ENCODE measurements around the gene TMEM62. TPM values are rescaled to one million over a fixed set of nuclear protein-coding genes. Genes with fewer than 3 reads are reported as not detected.
A peak's percentile ranks its signal among the peaks of the same experiment; 100 is the strongest.
"Not testable (repeated sequence)": the region's sequence is repeated elsewhere in the genome, so short reads cannot be mapped to it uniquely, and the experiment has no call there.

The TMEM62 gene
- total RNA-seq, 2 donors from 2014 or later: 10.4 to 16.0 TPM

DNA sequence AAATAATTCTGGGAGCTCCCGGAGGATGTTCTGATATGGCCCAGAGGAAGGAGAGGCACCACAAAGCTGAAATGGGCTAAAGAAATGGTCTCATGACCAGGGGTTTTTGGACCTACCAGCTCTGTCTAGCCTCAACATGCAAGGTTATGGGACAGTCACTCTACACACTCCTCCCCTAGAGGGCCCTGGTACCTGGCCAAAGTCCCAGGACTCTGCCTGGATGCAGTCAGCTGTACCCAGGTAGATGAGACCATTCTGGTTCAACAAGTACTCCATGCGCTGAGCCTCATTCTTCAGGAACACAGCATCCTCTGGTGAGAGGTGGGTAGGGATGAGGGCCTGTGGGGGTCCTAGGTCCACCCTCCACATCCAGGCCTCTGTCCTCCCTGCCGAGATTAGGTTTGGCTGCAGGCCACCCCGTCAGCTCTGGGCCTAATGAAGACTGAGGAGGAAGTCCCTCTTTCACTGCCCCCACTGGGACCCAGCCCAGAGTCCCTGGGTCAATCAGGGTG lies 77.9 kb downstream of the TMEM62 start:
- ATAC-seq (no peak), DNase-seq (ENCODE audit: low spot score in 2 of 2) (no peak)
- H3K27ac Mint-ChIP-seq: peak overlapping the region in 1 of 2 donors; percentile 19
- H3K9me3 Mint-ChIP-seq: no peaks in the 10 kb centered on the region
- no peaks in the 10 kb centered on the region for H3K36me3 Mint-ChIP-seq

- Mint-ChIP-seq H3K27ac (peak overlapping the region in 1 of 2 donors; percentile 36), H3K36me3 (no peaks in the 10 kb centered on the region), H3K9me3 (no peaks in the 10 kb centered on the region)
- ATAC-seq (no peak), DNase-seq (ENCODE audit: low spot score in 2 of 2) (peak in 1 of 2 donors; percentile 25)
Measured at GRCh38 chr15:43212299-43212698, 78.9 kb downstream of the TMEM62 start.

DNA sequence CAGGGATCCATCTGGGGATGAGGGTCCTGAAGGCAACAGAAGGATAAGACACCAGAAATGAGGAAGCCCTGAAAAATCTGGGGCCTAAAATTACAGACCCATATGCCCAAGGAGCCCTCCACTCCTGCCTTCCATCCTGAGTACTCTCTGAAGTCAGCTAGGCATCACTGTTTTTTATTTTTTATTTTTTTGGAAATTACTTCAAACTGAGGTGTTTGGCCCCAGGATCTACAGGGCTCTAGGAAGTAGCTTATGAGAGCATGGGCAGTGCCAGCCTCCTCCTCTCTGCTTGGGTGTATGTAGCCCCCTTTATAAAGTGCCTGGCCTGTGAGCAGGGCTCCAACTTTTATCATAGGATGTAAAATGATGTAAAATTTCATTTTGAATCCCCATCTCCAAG lies 79.6 kb downstream of the TMEM62 start:
- ATAC-seq (no peak), DNase-seq (ENCODE audit: low spot score in 2 of 2) (no peak)
- no peaks in the 10 kb centered on the region for H3K9me3 Mint-ChIP-seq
- H3K36me3 Mint-ChIP-seq: no peaks in the 10 kb centered on the region
- H3K27ac Mint-ChIP-seq: peak overlapping the region in 1 of 2 donors; percentile 36

DNA sequence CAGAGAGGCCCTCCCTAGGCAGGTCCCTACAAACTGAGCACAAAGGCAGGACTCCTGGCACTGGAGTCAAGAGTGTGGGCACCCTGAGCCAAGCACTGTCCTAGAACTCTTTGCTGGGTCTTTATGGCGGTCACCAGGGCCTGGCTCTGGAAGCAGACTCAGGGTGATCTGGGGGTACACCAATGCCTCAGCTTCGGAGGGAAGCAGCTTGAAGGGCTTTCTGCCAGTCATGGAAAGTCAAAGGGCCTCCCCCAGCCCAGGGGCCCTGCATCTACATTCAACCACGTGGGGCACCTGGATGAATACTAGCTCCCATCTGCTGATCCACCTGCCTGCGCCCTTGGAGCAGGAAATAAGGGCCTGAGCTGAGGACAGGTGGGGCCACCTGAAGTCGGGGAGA lies 80.1 kb downstream of the TMEM62 start:
- Mint-ChIP-seq H3K27ac (no peak overlapping the region), H3K36me3 (no peaks in the 10 kb centered on the region), H3K9me3 (no peaks in the 10 kb centered on the region)
- ATAC-seq (no peak), DNase-seq (ENCODE audit: low spot score in 2 of 2) (peak in 1 of 2 donors; percentile 44)

DNA sequence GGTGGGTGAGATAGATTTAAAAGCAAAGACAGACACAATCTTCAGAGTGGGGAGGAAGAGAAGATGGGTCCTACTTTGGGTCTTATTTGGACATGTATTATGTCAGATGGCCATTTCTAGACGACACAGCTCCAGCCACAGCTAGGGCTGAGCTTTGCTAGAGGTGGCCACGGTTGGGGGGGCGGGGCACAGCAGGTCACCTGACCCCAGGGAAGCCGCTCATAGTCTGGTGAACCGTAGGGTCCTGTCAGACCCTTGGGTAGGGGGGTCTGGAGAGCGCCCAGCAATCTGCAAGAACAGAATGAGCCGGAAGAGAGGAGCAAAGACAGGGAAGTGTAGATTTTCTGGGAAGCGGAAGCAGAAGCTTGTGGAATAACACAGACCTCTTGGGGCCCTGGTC lies 80.8 kb downstream of the TMEM62 start:
- no peaks in the 10 kb centered on the region for H3K36me3 Mint-ChIP-seq
- no peak overlapping the region for H3K27ac Mint-ChIP-seq
- no peaks in the 10 kb centered on the region for H3K9me3 Mint-ChIP-seq
- ATAC-seq (no peak), DNase-seq (ENCODE audit: low spot score in 2 of 2) (peak in 1 of 2 donors; percentile 20)

DNA sequence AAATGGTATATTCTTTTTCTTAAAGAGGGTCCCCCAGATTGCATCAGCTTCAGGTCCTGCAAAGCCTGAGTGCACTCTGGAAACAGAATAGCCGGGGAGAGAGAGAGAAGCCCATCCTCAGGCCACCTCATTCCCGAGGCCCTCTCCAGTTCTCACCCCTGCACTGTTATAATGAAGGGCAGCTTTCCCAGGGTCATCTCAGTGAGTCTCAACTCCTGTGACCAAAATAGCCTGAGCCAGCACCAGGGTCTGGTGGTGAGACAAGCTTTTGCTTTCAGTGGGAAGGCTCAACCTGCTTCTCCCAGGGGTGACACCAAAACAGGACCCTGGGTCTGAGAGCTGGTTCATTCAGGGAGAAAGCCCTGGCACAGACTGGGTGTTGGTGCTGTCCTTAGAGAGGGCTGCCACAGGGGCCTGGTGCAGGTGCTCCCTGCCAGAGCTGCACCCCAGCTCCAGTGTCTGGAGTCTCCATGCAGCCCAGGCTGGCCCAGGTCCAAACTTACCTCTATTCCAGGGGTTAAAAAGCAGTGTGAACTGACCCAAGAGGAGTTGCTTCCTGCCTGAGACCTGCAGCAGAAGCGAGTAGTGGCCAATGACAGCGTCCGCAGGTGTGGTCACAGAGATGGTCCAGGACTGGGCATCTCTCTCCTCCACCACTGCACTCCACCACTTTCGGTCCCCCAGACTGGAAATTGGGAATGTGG lies 81.4 kb downstream of the TMEM62 start:
- Mint-ChIP-seq H3K9me3 (no peaks in the 10 kb centered on the region), H3K36me3 (no peaks in the 10 kb centered on the region), H3K27ac (no peak overlapping the region)
- no peak for ATAC-seq
- peak in 1 of 2 donors; percentile 31 for DNase-seq (ENCODE audit: low spot score in 2 of 2)

DNA sequence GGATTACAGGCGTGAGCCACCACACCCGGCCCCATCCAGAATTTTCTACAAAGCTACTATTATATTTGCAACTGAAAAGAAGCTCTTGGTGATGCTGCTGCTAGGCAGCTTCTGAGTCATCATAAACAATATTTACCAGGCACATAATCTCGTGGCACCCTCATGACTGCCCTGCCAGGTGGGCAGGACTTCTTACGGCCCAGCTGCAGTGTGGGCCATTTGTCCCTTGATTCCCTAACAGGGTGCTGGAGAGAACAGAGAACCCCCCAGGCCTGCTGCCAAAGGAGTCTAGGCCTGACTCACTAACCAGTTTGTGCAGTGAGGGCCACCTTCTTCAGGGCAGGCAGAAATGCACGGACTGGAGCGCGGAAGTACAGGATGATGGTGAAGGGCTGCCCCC lies 82.6 kb downstream of the TMEM62 start:
- Mint-ChIP-seq H3K27ac (no peak overlapping the region), H3K9me3 (no peaks in the 10 kb centered on the region), H3K36me3 (no peaks in the 10 kb centered on the region)
- no peak for ATAC-seq
- DNase-seq (ENCODE audit: low spot score in 2 of 2): peak in 1 of 2 donors; percentile 49

DNA sequence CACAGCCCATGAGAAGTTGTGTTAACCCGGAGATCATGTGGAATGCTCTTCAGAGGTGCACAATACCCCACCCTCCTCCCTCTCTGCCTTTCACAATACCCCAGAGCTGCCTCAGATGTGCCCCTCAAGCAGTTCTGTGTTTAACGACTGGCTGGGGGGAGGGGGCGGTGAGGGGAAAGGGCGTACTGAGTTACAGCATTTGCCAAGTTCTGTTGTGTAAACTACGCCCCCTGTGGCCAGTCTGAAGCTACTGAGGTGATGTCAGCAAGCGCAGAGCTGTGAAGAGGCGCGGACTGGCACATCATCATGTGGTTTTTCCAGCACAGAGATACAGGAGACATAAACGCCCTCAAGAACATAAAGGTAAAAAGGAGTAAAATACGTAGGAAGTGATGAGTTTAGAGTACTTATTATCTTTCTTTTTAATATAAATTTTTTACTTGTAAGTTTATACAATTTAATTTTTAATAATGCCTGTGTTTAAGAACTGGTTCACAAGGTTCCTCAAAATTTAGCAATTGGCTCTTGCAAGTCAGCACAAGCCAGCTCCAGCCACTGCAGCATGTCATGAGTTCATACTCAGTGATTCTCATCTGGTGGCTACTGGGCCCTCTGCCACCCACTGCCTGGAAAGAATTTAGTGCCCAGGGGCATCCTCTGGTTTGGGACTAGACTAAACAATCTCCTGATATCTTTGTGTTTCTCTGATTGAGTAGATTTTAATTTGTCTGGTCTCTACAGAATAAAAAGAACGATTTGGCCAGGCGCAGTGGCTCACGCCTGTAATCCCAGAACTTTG lies 85.7 kb downstream of the TMEM62 start:
- no peaks in the 10 kb centered on the region for H3K36me3 Mint-ChIP-seq
- H3K27ac Mint-ChIP-seq: no peak overlapping the region
- ATAC-seq (no peak), DNase-seq (ENCODE audit: low spot score in 2 of 2) (peak in 1 of 2 donors; percentile 34)
- H3K9me3 Mint-ChIP-seq: no peaks in the 10 kb centered on the region

- ATAC-seq (no peak), DNase-seq (ENCODE audit: low spot score in 2 of 2) (no peak)
- no peaks in the 10 kb centered on the region for H3K36me3 Mint-ChIP-seq
- H3K27ac Mint-ChIP-seq: no peak overlapping the region
- no peaks in the 10 kb centered on the region for H3K9me3 Mint-ChIP-seq
Measured at GRCh38 chr15:43219929-43220928, 86.8 kb downstream of the TMEM62 start.

DNA sequence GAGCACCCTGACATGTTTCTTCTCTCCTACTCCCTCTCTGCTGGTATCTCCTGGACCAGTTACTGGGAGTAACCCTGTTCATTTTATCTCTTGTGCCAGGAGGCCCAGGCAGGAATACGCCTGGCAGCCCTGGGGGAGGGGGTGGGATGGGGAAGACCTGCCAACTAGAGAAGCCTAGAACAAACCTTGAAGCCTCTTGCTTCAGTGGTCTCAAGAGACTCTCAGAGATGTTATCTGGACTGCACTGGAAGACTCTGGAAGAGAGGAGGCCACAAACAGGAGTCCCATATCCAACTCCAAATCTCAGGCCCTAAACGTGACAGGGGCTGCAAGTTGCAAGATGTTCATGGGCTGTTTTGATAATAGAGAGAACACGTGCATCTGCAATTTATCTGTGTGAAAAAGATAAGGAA lies 87.6 kb downstream of the TMEM62 start, which contains the start of gene EPB42:
TSS of gene EPB42 (minus strand) at position 28 of the 413 bp plus-strand sequence. CDS start 193 bp downstream, outside the sequence.
- ATAC-seq (no peak), DNase-seq (ENCODE audit: low spot score in 2 of 2) (no peak)
- Mint-ChIP-seq H3K9me3 (no peaks in the 10 kb centered on the region), H3K27ac (no peak within 1 kb of the TSS), H3K36me3 (no peaks in the 10 kb centered on the region)

GRCh38 chr15:43221422-43221821 lies 88.0 kb downstream of the TMEM62 start:
- Mint-ChIP-seq H3K9me3 (no peaks in the 10 kb centered on the region), H3K36me3 (no peaks in the 10 kb centered on the region), H3K27ac (no peak overlapping the region)
- DNase-seq (ENCODE audit: low spot score in 2 of 2) (no peak), ATAC-seq (no peak)

DNA sequence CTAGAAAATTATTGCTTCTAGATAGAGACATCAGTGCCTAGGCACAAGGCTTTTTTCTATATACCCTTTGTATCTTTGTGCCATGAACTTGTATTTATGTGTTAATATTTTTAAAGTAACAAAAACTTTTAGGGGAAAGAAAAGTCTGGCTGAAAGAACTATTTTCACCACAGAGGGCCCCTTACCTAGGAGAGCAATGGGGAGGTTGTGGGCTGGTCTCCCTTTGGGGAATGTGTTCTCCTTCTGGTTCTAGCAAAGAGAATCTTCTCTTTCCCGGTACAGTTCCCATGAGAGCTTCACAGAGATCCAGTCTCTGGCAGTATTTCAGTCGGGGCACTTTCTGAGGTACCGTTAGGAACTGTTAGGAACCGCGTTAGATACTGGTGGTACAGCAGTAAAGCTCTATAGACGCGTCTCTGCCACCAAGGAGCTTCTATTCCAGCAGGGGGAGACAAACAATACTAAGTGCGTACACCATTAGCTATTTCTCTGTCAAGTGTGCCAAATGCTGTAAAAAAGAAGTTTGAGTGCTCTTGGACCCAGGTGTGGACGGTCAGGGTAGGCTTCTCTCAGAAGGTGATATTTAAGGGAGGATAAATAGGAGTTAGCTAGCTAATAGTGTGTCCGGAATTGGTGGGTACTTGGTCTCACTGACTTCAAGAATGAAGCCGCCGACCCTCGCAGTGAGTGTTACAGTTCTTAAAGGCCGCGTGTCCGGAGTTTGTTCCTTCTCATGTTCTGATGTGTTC lies 92.0 kb downstream of the TMEM62 start:
- H3K27ac Mint-ChIP-seq: no peak overlapping the region
- DNase-seq (ENCODE audit: low spot score in 2 of 2): peak in 1 of 2 donors; percentile 54
- peak; percentile 87 to 93 for ATAC-seq
- H3K36me3 Mint-ChIP-seq: no peaks in the 10 kb centered on the region
- H3K9me3 Mint-ChIP-seq: no peaks in the 10 kb centered on the region

DNA sequence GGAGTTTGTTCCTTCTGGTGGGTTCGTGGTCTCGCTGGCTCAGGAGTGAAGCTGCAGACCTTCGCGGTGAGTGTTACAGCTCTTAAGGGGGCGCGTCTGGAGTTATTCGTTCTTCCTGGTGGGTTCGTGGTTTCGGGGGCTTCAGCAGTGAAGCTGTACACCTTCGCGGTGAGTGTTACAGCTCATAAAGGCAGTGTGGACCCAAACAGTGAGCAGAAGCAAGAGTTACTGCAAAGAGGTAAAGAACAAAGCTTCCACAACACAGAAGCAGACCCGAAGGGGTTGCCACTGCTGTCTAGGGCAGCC lies 92.5 kb downstream of the TMEM62 start:
- DNase-seq (ENCODE audit: low spot score in 2 of 2); H3K9me3 Mint-ChIP-seq; H3K36me3 Mint-ChIP-seq; H3K27ac Mint-ChIP-seq; ATAC-seq: not testable (repeated sequence)

DNA sequence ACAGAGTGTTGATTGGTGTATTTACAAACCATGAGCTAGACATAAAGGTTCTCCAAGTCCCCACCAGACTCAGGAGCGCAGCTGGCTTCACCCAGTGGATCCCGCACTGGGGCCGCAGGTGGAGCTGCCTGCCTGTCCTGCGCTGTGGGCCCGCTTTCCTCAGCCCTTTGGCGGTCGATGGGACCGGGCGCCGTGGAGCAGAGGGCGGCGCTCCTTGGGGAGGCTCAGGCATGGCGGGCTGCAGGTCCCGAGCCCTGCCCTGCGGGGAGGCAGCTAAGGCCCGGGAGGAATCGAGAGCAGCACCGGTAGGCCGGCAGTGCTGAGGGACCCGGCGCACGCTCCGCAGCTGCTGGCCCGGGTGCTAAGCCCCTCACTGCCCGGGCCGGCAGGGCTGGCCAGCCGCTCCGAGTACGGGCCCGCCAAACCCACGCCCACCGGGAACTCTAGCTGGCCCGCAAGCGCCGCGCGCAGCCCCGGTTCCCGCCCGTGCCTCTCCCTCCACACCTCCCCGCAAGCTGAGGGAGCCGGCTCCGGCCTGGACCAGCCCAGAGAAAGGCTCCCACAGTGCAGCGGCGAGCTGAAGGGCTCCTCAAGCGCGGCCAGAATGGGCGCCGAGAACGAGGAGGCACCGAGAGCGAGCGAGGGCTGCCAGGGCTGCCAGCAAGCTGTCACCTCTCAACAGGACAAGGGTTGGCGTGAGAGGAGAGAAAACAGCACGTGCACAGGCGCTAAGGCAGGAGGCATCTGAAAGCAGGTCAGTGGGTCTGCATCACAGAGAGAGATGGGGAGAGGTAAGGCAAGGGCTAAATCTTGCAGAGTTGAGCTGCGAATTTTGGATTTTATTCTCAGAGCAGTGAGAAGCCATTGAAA lies 93.3 kb downstream of the TMEM62 start:
- ATAC-seq: no peak
- DNase-seq (ENCODE audit: low spot score in 2 of 2): no peak
- H3K36me3 Mint-ChIP-seq: no peaks in the 10 kb centered on the region

DNA sequence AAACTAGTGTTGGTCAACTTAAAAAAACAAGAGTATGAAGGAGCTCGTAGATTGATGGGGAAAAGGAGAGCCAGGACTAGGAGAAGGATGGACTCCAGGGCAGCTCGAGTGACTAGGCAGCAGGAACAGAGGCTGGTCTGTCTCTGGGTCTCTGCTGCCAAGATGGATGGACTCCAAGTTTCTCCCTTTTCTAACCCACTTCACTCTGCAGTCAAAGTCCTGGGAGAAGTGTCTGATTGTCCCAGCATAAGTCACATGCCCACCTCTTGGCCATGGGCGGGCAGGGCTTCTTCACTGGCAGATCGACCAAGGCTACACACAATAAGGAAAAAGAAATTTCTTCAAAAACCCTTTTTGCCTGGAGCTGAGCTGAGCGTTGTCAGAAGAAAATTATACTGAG lies 96.6 kb downstream of the TMEM62 start:
- no peak for DNase-seq (ENCODE audit: low spot score in 2 of 2)
- no peak for ATAC-seq
- Mint-ChIP-seq H3K36me3 (no peaks in the 10 kb centered on the region), H3K9me3 (no peaks in the 10 kb centered on the region), H3K27ac (no peak overlapping the region)

More for the DNA sequence above, 93.3 kb downstream of the TMEM62 start:
- Mint-ChIP-seq H3K27ac (no peak overlapping the region), H3K9me3 (no peaks in the 10 kb centered on the region)

Measured in activated naive CD4-positive, alpha-beta T cell treated with anti-CD3 and anti-CD28 coated beads, Interleukin-2, amount 50 U/mL, for 72 hours (primary cell).